Measurements from ENCODE around the gene ERCC8. TPM values are rescaled to one million over a fixed set of nuclear protein-coding genes. Genes with fewer than 3 reads are reported as not detected.

ERCC8 gene
- total and polyA plus RNA-seq, 2 of the 8 experiments (the other 6 are each of a cell fraction or from before 2014, with no cell fraction given): 17.3 TPM

DNA sequence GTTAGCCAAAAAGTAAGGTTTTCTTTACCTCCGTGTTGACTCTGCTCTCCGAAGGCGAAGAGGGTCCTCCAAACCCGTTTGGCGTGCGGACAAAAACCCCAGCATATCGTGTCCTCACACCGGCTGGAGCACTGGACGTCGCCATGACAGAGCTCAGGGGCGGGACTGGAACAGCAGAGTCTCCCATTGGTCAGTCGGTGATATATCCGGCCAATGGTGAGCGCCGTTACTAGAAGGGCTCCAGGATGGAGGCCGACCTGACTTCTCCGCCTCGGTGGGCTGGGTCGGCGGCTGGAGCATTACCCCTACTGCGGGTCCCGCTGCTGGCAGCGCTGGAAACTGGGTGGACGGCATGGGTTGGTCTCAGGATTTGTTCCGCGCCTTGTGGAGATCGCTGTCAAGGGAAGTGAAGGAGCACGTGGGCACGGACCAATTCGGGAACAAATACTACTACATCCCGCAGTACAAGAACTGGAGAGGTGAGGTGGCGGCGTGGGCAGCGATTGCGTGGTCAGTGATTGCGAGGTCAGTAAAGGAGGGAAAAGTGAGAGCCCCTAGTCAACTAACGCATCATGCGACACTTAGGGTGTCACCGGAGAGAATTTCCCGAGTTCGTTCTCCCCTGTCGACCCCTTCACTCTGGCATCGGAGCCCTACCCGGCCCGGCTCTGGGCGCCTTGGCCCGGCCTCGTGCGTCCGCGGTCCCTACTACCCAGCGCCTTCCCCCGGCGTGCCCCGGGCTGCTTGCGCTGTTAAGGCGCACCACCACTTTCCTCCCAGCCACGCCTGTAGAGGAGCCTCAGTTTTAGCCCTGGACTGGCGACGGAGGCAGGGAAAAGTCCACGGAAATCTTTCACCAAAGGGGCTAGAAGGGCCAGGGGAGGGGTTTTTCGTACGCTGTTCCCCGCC lies at the start of gene ERCC8, which contains the start of gene NDUFAF2 (continued):
- peak in 1 of 2 experiments; percentile 89; a peak in 1 of 4 replicates for TF ChIP-seq HDAC2 (IDR thresholded peaks at IDR 0.05; ENCODE audit: borderline replicate concordance in 1 of 2, low read depth in 2 of 2, low read length in 2 of 2)
- no peak for TF ChIP-seq HDAC6 (IDR thresholded peaks at IDR 0.05; ENCODE audit: low read depth, low read length)
- TF ChIP-seq YY1 (IDR thresholded peaks at IDR 0.05; ENCODE audit: low read depth, low read length): peak; percentile 95
- TF ChIP-seq SP2 (IDR thresholded peaks at IDR 0.05; ENCODE audit: low read length): no peak
- peak; percentile 68 to 82 for TF ChIP-seq POLR2A (IDR thresholded peaks at IDR 0.05; ENCODE audit: control extremely low read depth in 1 of 2, low read depth in 2 of 2, low read length in 2 of 2)
- TF ChIP-seq BRCA1 (IDR thresholded peaks at IDR 0.05; ENCODE audit: low read depth, low read length): no peak
- no peak for TF ChIP-seq CHD1 (IDR thresholded peaks at IDR 0.05; ENCODE audit: low read depth, low read length)
- TF ChIP-seq RAD21 (IDR thresholded peaks at IDR 0.05 in 1 of 2, conservative IDR thresholded peaks at IDR 0.05 in 1 of 2; ENCODE audit: low read depth in 2 of 2, low read length in 2 of 2): no peak
- TF ChIP-seq TBP (IDR thresholded peaks at IDR 0.05; ENCODE audit: low read depth, low read length): peak; percentile 67; the same call in 1 of the 2 replicates
- TF ChIP-seq, protein P1, sequence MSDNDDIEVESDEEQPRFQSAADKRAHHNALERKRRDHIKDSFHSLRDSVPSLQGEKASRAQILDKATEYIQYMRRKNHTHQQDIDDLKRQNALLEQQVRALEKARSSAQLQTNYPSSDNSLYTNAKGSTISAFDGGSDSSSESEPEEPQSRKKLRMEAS (IDR thresholded peaks at IDR 0.05): peak; percentile 91
- TF ChIP-seq, protein P2, sequence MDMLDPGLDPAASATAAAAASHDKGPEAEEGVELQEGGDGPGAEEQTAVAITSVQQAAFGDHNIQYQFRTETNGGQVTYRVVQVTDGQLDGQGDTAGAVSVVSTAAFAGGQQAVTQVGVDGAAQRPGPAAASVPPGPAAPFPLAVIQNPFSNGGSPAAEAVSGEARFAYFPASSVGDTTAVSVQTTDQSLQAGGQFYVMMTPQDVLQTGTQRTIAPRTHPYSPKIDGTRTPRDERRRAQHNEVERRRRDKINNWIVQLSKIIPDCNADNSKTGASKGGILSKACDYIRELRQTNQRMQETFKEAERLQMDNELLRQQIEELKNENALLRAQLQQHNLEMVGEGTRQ (IDR thresholded peaks at IDR 0.05; ENCODE audit: low read length): no peak
- no peak for TF ChIP-seq POU5F1 (IDR thresholded peaks at IDR 0.05; ENCODE audit: low read depth, low read length)
- TF ChIP-seq CBX8 (IDR thresholded peaks at IDR 0.05; ENCODE audit: borderline replicate concordance, low read depth, low read length): no peak
- TF ChIP-seq GTF2F1 (IDR thresholded peaks at IDR 0.05; ENCODE audit: borderline replicate concordance, low read depth, low read length): no peak; the same call in 1 of the 2 replicates
- no peak for TF ChIP-seq CBX5 (IDR thresholded peaks at IDR 0.05; ENCODE audit: low read depth, low read length)
- TF ChIP-seq TEAD4 (IDR thresholded peaks at IDR 0.05; ENCODE audit: low read depth, low read length): no peak
- TF ChIP-seq RBBP5 (IDR thresholded peaks at IDR 0.05; ENCODE audit: borderline replicate concordance, low read depth, low read length): peak; percentile 83
- TF ChIP-seq SIN3A (conservative IDR thresholded peaks at IDR 0.05 in 1 of 2, IDR thresholded peaks at IDR 0.05 in 1 of 2; ENCODE audit: low read depth in 1 of 2, low read length in 2 of 2): 0 out of 4 replicates have a peak, but pooled peaks of 1 of the 2 experiments have one; percentile 48
- peak; percentile 38 for TF ChIP-seq TAF7 (optimal IDR thresholded peaks at IDR 0.05; ENCODE audit: borderline replicate concordance, low read depth, low read length)
- TF ChIP-seq, protein P3, sequence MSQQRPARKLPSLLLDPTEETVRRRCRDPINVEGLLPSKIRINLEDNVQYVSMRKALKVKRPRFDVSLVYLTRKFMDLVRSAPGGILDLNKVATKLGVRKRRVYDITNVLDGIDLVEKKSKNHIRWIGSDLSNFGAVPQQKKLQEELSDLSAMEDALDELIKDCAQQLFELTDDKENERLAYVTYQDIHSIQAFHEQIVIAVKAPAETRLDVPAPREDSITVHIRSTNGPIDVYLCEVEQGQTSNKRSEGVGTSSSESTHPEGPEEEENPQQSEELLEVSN (IDR thresholded peaks at IDR 0.05): peak; percentile 94
- TF ChIP-seq SAP30 (IDR thresholded peaks at IDR 0.05; ENCODE audit: insufficient read depth, insufficient replicate concordance, low read length): peak; percentile 64
